Fibroblast of the aortic adventitia (primary cell): Measurements from ENCODE around the gene GPC5. TPM values are rescaled to one million over a fixed set of nuclear protein-coding genes. Genes with fewer than 3 reads are reported as not detected.

Source experiments
- DNase-seq: peaks from one replicate; pipeline ENCODE4 v3.0.0-alpha.2; 2010; ENCODE audit warnings: low read depth
- H3K4me3 ChIP-seq: 2 replicates; pipeline ENCODE4 v1.5.1; 2011; ENCODE audit warnings: low read depth, mild to moderate bottlenecking, control low read depth, low read length, moderate library complexity
- CTCF ChIP-seq: IDR thresholded peaks from 2 replicates; pipeline ENCODE4 v1.5.1; 2011; ENCODE audit warnings: mild to moderate bottlenecking, low read length, control low read depth, inconsistent platforms; ENCODE audit not compliant: insufficient read depth
- total RNA-seq: library from RNA; depleted of rRNA; stranded (reverse); fragments of >200 nt; gene quantifications from 2 replicates; pipeline ENCODE4 v1.2.3, GENCODE V29; 2012; ENCODE audit warnings: low replicate concordance

Gene GPC5
- total RNA-seq, 1 donor, result 0.18 TPM

GRCh38 chr13:91649456-91649855 is 251.0 kb downstream of the GPC5 start:
- no peak for DNase-seq
- TF ChIP-seq CTCF, result no peak
- no peak overlapping the region for H3K4me3 ChIP-seq

- no peak for DNase-seq
- H3K4me3 ChIP-seq, result no peak overlapping the region
- TF ChIP-seq CTCF, result no peak
Observed at GRCh38 chr13:91652404-91653301, 254.2 kb downstream of the GPC5 start.

GRCh38 chr13:91655731-91656130 is 257.3 kb downstream of the GPC5 start:
- TF ChIP-seq CTCF, result no peak
- DNase-seq, result no peak
- no peak overlapping the region for H3K4me3 ChIP-seq

GRCh38 chr13:91657283-91657682 is 258.9 kb downstream of the GPC5 start:
- H3K4me3 ChIP-seq, result no peak overlapping the region
- no peak for TF ChIP-seq CTCF
- no peak for DNase-seq

- TF ChIP-seq CTCF, result no peak
- DNase-seq, result no peak
Observed at GRCh38 chr13:91659256-91660075, 261.0 kb downstream of the GPC5 start.

GRCh38 chr13:91660076-91660415 is 261.6 kb downstream of the GPC5 start:
- H3K4me3 ChIP-seq, result no peak overlapping the region
- no peak for DNase-seq
- TF ChIP-seq CTCF, result no peak

More at GRCh38 chr13:91659256-91660075, 261.0 kb downstream of the GPC5 start:
- H3K4me3 ChIP-seq, result no peak overlapping the region
